GM19395 (cell line): ENCODE results near the gene NDUFV1.
"Not testable (repeated sequence)": the region's sequence is repeated elsewhere in the genome, so short reads cannot be mapped to it uniquely, and the experiment has no call there.

ENCODE experiments used
- ATAC-seq: cut with Tn5 transposase; IDR thresholded peaks from one replicate; pipeline ENCODE4 v1.9.1; 2021; ENCODE audit warnings: mild to moderate bottlenecking, moderate library complexity; ENCODE audit not compliant: unreplicated experiment

The NDUFV1 gene

DNA sequence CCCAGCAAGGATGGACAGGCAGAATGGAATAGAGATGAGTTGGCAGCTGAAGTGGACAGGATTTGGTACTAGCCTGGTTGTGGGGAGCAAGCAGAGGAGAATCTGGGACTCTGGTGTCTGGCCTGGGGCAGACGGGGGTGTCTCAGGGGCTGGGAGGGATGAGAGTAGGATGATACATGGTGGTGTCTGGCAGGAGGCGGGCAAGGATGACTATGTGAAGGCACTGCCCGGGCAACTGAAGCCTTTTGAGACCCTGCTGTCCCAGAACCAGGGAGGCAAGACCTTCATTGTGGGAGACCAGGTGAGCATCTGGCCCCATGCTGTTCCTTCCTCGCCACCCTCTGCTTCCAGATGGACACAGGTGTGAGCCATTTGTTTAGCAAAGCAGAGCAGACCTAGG lies 20.8 kb upstream of the NDUFV1 start:
- no peak for ATAC-seq

DNA sequence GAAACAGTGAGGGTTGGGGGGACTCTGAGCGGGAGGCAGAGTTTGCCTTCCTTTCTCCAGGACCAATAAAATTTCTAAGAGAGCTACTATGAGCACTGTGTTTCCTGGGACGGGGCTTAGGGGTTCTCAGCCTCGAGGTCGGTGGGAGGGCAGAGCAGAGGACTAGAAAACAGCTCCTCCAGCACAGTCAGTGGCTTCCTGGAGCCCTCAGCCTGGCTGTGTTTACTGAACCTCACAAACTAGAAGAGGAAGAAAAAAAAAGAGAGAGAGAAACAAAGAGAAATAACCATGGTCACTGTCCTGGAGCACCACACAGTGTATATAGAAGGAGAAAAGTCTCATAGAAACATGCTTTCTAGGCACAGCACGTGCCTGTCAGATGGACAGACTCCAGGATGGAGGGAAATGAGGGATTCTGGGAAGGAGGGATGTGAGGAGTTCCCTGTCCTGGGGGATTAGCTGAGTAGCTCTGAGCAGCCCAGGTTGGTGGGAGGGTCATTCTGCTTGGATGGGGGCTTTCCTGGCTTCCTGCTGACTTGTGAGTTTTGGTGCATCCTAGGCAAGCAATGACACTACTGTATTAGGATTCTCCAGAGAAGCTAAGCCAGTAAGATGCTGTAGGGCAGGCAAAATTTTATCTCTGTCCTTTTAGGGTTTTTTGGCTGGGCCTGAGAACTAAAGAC lies 20.0 kb upstream of the NDUFV1 start:
- ATAC-seq: no peak

DNA sequence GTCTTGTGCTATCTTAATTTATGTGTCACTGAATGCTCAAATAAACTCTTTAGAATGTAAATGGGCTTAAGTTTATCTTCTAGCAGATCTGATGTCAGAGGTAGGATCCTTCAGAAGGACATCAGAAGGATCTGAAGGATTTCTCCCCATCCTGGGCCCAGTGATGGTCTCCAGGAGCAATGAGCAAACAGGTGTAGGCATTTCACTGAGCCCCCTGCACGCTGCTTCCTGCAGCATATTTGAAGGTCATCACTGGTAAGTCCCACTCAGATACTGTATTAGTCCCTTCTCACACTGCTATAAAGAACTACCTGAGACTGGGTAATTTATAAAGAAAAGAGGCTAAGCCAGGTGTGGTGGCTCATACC lies 18.6 kb upstream of the NDUFV1 start:
- peak; percentile 32 for ATAC-seq

DNA sequence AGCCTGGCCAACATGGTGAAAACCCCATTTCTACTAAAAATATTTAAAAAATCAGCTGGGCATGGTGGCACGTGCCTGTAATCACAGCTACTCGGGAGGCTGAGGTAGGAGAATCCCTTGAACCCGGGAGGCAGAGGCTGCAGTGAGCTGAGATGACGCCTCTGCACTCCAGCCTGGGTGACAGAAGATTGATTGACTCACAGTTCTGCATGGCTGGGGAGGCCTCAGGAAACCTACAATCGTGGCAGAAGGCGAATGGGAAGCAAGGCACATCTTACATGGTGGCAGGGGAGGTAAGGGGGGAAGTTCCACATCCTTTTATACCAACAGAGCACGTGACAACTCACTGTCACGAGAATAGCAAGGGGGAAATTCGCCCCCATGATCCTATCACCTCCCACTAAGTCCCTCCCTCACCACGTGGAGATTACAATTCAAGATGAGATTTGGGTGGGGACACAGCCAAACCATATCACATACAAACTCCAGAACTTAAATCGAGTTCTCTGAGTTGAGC lies 17.8 kb upstream of the NDUFV1 start:
- not testable (repeated sequence) for ATAC-seq

DNA sequence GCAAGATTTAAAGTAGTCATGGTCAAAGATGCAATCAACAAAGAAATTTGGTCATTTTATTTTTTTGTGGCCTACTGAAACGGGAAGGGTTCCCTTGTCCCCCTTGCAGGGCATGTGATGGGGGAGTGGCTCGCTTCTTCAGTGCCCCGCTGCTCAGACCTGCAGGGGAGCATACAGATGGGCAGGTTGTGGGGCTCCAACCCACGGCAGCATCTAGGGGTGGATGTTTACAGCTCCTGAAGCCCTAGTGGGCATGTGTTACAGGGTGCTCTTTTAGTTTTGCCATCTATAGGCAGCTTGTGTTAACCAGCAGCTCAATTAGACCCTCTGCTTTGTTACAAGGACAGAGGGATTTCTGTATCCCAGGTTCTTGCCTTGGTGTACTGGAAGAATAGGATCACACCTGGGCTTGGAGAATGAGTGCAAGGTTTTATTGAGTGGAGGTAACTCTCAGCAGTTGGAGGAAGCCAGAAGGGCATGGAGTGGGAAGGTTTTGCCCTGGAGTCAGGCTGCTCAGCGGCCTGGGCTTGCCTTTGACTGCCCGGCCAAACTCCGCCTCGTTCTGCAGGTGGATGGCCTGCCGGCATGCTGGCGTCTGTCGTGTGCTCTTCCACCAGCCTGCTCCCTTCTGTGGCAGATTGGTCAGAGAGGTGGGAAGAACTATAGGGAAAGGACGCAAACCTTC lies 13.7 kb upstream of the NDUFV1 start:
- no peak for ATAC-seq

DNA sequence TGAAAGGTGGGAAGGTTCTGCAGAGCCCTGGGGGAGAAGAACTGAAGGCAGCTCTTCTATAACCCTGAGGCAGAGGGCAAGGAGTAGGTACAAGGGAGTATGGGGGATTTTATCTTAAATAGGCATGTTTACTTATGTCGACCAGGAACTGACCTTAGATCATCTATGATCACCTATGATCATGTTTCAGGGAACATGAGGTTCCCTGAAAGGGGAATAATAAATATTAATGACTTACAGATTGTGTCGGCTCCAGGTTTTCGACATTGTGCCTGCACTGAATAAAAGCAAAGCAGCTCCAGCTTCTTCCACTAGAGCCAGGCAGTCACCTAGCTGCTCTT lies 13.2 kb upstream of the NDUFV1 start:
- ATAC-seq: no peak

DNA sequence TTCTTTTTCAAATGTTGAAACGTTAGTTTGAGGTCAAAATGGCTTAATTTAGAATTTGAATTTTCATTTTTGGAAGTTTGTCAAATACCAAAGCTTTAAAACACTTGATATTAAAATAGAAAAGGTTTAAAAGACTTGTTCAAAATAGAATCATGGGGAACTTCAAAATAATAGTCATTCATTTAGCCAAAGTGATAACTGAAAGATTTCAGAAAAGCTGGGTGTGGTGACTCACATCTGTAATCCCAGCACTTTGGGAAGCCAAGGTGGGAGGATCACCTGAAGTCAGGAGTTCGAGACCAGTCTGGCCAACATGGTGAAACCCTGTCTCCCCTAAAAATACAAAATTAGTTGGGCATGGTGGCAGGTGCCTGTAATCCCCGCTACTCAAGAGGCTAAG lies 12.3 kb upstream of the NDUFV1 start:
- ATAC-seq: no peak

DNA sequence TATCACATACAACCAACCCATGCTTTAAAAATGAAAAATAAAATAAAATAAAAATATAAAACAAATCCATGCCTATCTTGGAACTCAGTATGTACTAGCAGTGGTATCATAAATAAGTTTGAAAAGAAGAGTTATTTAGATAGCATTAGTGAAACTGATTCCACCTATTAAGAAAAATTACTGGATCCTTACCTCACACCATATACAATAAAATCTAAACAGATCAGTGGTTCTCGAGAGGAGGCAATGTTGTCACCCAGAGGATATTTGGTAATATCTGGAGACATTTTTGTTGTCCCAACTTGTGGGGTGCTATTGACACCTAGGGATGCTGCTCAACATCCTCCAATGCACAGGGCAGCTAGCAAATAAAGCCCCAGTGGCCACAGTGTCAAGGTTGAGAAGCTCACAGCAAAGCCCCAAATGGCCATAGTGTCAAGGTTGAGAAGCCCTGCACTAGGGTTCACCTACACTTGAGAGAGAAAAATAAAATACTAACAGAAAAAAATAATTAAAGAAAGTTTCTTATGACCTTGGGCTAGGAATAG lies 9.9 kb upstream of the NDUFV1 start:
- no peak for ATAC-seq

DNA sequence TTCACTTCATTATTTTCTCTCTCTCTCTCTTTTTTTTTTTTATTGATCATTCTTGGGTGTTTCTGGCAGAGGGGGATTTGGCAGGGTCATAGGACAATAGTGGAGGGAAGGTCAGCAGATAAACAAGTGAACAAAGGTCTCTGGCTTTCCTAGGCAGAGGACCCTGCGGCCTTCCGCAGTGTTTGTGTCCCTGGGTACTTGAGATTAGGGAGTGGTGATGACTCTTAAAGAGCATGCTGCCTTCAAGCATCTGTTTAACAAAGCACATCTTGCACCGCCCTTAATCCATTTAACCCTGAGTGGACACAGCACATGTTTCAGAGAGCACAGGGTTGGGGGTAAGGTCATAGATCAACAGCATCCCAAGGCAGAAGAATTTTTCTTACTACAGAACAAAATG lies 9.3 kb upstream of the NDUFV1 start:
- not testable (repeated sequence) for ATAC-seq

DNA sequence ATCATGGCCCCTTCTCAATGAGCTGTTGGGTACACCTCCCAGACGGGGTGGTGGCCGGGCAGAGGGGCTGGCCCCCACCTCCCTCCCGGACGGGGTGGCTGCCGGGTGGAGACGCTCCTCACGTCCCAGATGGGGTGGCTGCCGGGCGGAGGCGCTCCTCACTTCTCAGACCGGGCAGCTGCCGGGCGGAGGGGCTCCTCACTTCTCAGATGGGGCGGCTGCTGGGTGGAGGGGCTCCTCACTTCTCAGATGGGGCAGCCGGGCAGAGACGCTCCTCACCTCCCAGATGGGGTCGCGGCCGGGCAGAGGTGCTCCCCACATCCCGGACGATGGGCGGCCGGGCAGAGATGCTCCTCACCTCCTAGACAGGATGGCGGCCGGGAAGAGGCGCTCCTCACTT lies 8.8 kb upstream of the NDUFV1 start:
- not testable (repeated sequence) for ATAC-seq

DNA sequence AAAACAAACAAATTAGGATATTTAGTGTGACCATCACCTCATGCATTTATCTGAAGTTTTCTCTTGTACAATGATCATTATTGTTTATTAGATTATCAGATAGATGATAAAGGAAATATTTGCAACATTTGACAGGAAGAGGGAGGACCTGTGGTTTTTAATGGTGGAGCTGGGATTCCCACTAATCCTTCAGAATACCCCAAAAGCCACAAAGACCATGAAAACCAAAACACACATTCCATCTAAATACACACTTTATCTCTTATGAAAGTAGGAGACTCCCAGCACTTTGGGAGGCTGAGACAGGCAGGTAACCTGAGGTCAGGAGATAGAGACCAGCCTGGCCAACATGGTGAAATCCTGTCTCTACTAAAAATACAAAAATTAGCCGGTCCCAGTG lies 7.6 kb upstream of the NDUFV1 start:
- no peak for ATAC-seq

DNA sequence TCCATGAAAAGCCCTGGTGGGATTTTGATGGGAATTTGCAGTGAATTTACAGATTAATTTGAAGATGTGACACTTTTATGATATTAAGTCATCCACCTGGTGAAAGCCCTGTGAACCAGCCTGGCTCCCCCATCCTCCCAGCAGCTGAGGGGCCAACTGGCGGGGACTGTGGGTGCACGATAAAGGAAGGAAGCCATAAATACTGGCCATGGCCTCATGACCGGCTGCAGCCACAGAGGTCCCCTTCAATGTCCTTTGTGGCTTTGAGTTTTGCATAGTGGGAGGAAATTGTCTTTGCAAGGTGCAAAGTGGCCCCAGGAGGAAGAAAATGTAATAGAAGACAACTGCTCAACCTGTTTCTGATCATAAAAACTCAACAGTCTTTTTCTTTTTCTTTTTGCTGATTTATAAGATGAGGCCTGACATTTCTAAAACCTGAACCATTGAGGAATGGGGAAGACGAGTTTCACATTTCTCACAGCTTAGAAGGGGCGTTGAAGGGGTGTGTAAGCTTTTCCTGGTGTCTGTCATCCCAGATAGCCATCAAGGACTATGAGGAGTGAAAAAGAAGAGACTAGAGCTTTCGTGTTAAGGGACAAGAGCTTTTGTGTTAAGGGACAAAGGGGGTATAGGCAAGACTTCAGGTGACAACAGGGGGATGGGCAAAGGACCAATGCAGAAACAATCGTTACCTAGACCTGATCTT lies 6.3 kb upstream of the NDUFV1 start:
- no peak for ATAC-seq

DNA sequence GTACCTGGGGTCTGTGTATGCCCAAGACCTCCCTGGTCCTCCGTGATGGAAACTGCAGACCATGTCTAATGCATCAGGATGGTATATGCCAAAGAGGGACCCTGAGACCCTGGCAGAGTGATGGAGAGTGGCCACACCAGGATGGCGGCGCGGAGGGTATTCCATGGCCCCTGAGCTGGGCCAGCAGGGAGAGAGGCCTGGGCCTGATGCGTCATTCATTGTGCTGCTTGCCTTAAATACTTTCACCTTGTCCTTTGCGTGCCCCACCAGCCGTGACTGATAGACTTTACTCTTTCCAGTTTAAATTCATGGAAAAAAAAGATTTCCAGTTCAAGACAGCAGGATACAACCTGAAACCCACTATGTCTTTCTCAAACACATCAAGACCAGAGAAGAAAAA lies 5.6 kb upstream of the NDUFV1 start:
- ATAC-seq: no peak

DNA sequence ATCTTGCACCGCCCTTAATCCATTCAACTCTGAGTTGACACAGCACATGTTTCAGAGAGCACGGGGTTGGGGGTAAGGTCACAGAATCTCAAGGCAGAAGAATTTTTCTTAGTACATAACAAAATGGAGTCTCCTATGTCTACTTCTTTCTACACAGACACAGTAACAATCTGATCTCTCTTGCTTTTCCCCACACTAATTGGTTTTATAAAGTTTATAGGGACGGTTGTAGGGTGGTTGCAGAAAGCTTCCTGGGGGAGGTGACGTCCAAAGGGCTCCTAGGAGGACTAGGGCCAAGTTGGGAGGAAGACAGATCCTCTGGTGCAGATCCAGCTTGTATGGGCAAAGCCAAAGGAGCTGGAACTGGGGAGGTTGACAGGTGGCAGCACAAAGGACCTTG lies 2.6 kb upstream of the NDUFV1 start:
- not testable (repeated sequence) for ATAC-seq

DNA sequence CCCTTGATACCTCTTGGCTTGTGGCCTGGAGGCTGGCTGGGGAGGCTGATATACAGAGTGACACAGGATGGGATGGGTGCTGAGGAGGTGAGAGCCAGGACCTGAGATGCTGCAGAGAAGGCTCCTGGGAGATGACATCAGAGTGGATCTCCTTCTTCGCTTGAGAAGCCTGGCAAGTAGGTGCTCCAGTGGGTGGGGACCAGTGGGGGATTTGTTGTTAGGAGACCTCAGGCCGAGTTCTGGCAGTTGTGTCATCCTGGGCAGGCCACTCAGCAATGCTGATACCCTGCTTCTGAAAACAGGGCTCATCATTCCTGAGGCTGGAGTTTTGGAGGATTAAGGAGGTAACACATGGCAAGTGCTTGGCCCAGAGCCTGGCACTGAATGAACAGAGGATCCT lies 1.9 kb upstream of the NDUFV1 start:
- ATAC-seq: no peak

DNA sequence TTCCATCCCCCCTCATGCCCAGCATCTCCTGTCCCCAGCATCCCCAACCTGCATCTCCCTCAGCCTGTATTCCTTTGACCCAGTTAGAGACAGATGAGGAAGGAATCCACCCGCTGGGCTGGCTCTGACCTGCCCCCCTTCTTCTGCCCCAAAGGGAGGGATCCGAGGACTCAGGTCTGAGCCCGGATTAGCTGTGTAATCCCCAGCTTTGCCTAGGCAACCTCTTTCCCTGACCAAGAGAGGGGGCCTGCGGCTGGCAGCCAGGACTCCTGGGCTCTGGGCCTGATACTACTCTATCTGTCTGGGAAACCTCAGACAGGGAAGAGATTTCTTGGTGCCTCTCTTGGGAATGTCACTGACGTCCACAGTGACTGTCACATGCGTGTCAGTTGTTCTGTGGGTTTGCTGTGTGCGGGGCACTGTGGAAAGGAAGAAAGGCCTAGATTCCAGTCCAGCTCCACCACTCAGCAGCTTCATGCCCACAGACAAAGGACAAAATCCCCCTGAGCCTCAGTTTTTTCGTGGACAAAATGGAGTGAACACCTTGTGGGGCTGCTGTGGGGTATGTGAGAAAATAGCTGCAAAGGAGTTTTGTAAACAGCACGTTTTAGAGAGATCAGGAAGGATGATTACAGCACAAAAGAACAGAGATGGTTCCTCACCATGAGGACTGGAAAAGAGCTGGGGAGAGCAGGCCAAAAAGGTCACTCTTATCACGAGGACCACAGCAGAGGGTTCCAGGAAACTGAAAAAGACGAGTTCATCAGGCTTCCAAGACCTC lies 1.3 kb upstream of the NDUFV1 start:
- no peak for ATAC-seq

DNA sequence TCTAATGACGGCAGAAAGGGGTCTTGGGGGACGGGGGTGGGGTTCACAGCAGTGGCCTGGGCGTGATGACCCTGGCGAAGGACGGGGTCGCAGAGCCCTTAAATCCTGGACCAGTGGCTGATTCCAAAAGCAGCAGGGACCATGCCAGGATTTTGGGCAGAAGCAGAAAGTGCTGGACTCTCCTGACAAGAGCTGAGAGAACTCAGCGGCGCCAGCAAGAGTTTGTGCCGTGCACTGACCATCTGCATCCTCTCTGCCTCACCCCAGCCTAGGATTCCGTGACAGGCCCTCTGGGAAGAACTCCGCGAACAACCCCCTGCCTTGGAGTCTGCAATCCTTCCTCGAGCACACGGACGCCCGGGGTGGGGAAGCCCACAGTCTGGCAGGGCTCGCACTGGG lies 644 bp upstream of the NDUFV1 start:
- no peak for ATAC-seq

DNA sequence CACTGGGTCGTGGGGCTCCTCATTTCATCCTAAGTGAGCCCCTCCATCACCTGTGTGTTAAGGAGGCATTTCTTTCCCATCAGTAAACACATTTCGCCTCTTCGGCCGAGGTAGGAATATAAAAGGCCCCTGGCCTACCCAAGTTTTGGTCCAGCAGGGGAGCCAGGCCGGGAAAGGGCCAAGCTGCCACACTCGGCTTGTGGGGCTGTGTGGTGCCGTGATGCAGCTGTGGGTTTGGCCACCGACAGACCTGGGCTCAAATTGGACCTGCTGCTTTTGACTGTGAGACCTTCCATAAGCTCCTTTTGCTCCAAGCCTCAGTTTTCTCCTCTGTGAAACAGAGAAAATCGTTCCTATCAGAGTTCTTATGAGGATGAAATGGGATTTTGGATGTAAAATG lies 771 bp downstream of the NDUFV1 start:
- no peak for ATAC-seq

DNA sequence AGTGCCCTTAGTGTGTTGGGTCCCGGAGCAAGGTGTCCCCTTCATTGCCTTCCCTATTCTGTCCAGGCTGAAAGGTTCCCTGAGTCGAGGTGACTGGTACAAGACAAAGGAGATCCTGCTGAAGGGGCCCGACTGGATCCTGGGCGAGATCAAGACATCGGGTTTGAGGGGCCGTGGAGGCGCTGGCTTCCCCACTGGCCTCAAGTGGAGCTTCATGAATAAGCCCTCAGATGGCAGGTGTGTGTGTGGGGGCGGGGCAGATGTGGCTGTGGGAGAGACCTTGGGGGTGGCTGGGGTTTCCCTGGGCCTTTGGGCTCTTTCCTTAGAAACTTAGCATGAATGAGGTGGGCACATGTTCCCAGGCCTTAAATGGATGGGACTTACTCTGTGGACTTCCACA lies 1.8 kb downstream of the NDUFV1 start:
- no peak for ATAC-seq

DNA sequence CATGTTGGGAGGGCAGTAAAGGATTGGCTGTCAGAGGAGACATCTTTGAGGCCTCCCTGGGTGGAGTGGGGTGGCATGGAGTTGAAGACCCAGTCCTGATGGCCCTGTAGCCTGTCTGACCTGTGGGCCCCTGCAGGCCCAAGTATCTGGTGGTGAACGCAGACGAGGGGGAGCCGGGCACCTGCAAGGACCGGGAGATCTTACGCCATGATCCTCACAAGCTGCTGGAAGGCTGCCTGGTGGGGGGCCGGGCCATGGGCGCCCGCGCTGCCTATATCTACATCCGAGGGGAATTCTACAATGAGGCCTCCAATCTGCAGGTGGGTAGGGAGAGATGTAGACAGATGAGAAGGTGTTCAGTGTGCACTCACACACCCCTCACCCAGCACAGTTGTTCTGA lies 2.6 kb downstream of the NDUFV1 start:
- no peak for ATAC-seq

DNA sequence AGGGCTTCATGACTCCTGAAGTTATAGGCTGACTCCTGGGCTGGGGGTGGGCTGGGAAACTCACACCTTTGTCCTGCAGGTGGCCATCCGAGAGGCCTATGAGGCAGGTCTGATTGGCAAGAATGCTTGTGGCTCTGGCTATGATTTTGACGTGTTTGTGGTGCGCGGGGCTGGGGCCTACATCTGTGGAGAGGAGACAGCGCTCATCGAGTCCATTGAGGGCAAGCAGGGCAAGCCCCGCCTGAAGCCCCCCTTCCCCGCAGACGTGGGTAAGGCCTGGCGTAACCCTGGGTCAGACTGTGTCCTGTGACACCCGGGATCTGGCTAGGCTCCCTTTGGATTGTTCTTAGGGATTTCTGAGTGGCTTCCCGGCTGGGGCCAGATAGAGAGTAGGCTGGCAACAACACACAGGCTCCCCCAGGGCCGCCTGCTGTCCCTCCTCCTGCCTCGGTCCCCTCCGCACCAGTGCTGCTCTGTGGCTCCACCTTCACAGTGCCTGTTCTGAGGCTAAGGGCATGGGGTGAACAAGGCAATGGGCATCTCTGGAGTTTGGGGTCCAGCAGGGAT lies 3.6 kb downstream of the NDUFV1 start:
- ATAC-seq: no peak
